Suprapubic skin (tissue), 4 donors: ENCODE data around the gene SVIL. TPM values are rescaled to one million over a fixed set of nuclear protein-coding genes. Genes with fewer than 3 reads are reported as not detected.

Experiments used
- DNase-seq, 2 donors: peaks; one replicate each; pipeline ENCODE4 v3.0.0-alpha.2; 2019; ENCODE audit warnings: low spot score in 2 of 2
- H3K27ac ChIP-seq: fragments of 200-600 bp; sonication (generic); one replicate; pipeline ENCODE4 v1.5.1; 2019
- H3K27me3 ChIP-seq: fragments of 200-600 bp; sonication (generic); one replicate; pipeline ENCODE4 v1.5.1; 2019
- H3K36me3 ChIP-seq: fragments of 200-600 bp; sonication (generic); one replicate; pipeline ENCODE4 v1.5.1; 2019
- H3K4me1 ChIP-seq: fragments of 200-600 bp; sonication (generic); one replicate; pipeline ENCODE4 v1.5.1; 2019
- H3K4me3 ChIP-seq: fragments of 200-600 bp; sonication (generic); one replicate; pipeline ENCODE4 v1.5.1; 2019; ENCODE audit warnings: mild to moderate bottlenecking
- H3K9me3 ChIP-seq: fragments of 200-600 bp; sonication (generic); one replicate; pipeline ENCODE4 v1.5.1; 2019
- EP300 ChIP-seq: sonication (generic); formaldehyde crosslinking; IDR thresholded peaks from one replicate; pipeline ENCODE4 v1.6.1; 2017; ENCODE audit warnings: antibody characterized with exemption
- POLR2A ChIP-seq, 2 donors: fragments of 450-650 bp; IDR thresholded peaks; one replicate each; pipeline ENCODE4 v1.6.1; 2017; ENCODE audit warnings: antibody characterized with exemption in 2 of 2, mild to moderate bottlenecking in 2 of 2, moderate library complexity in 2 of 2
- POLR2AphosphoS5 ChIP-seq, 3 donors: sonication (generic); formaldehyde crosslinking; IDR thresholded peaks; one replicate each; pipeline ENCODE4 v1.6.1; 2017; ENCODE audit warnings: antibody characterized with exemption in 3 of 3
- WGBS: methylation state at CpG from one replicate; pipeline ENCODE4 v1.1.5; 2018; 5-methylcytosine and 5-hydroxymethylcytosine counted together
- total RNA-seq, 4 donors: library from RNA; depleted of rRNA; stranded (reverse); fragments of >200 nt; gene quantifications; one replicate each; pipeline ENCODE4 v1.1.0, GENCODE V29; 2016
- TF ChIP-seq, protein P1 (sequence below), 2 donors: fragments of 200-600 bp in 1 of 2; fragments of 450-650 bp in 1 of 2; sonication (generic) in 1 of 2; IDR thresholded peaks; one replicate each; pipeline ENCODE4 v1.5.1; 2016 to 2019; ENCODE audit warnings: antibody characterized with exemption in 2 of 2, mild to moderate bottlenecking in 1 of 2, moderate library complexity in 1 of 2

Gene SVIL
- total RNA-seq, 4 donors from 2014 or later, result 52.9 to 129 (median 72.1) TPM

DNA sequence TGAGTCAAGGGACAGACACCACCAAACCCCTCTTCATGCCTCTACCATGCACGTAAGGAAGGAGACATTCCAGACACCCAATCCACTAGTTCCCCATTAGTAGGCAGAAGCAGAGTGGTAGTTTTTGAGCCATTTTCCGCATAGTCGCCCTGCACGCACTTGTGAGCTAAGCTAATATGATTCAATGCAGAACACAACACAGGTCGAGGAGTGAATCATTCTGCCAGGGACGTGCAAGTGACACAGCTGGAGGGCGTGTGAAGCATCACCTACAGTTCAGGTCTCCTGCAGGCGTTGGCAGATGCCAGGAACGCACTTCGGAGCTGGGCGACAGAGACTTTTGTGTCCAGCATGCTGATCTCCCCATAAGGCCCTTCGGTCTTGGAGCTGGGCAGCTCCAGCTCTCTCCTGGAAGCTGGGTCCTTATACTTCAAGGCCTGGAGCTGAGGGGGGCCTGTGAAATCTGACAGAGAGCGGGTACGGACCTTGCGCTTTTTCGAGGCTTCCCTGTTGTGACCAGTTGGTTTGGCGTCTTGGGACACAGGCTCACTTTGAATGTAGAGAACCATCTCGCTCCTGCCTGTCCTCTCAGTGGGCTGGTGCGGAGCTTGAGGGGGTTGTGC lies 102.4 kb downstream of the SVIL start:
- H3K36me3 ChIP-seq, result peaks cover 32% of the 10 kb centered on the region
- no peak for TF ChIP-seq POLR2A (IDR thresholded peaks at IDR 0.05)
- TF ChIP-seq, protein P1, sequence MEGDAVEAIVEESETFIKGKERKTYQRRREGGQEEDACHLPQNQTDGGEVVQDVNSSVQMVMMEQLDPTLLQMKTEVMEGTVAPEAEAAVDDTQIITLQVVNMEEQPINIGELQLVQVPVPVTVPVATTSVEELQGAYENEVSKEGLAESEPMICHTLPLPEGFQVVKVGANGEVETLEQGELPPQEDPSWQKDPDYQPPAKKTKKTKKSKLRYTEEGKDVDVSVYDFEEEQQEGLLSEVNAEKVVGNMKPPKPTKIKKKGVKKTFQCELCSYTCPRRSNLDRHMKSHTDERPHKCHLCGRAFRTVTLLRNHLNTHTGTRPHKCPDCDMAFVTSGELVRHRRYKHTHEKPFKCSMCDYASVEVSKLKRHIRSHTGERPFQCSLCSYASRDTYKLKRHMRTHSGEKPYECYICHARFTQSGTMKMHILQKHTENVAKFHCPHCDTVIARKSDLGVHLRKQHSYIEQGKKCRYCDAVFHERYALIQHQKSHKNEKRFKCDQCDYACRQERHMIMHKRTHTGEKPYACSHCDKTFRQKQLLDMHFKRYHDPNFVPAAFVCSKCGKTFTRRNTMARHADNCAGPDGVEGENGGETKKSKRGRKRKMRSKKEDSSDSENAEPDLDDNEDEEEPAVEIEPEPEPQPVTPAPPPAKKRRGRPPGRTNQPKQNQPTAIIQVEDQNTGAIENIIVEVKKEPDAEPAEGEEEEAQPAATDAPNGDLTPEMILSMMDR (IDR thresholded peaks at IDR 0.05), result no peak
- TF ChIP-seq POLR2AphosphoS5 (IDR thresholded peaks at IDR 0.05), result no peak
- TF ChIP-seq EP300, result no peak
- WGBS, result 93% methylated on average over 14 of the region's 19 CpGs

DNA sequence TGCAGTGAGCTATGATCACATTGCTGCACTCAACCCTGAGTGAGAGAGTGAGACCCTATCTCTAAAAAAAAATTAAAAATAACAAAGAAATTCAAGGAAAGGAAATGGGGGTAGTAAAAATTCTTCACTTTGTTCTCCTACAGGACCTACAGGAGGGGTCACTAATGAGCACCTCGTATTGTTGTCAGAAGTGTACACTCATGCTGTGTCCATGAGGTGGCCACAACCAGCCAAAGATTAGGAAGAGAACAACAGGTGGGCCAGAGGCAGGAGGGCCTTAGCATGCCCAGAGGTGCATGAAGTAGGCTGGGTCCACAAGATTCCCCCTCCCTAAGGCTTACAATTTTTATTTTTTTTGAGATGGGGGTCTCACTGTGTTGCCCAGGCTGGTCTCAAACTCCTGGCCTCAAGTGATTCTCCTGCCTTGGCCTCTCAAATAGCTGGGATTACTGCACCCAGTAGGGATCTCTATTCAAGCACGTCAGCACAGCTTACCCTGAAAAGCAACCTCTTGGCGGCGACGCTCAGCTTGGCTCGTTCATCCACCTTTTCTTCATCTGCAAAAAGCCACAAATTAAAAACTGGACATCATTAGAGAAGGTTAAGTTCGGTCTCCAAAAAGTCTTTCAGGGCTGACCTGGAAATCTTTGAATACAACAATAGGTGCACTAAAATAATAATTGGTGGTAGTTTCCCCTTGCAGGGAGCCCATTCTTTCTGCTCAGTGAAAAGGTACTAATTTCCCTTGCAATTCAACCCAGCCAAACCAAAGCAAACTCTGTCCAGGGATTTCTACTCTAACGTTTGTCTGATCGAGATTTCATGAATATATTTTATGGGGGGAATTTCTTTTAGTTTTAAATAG lies 104.4 kb downstream of the SVIL start:
- TF ChIP-seq, protein P1 (IDR thresholded peaks at IDR 0.05), result no peak
- no peak for TF ChIP-seq EP300
- no peak for TF ChIP-seq POLR2AphosphoS5 (IDR thresholded peaks at IDR 0.05)
- no peak for TF ChIP-seq POLR2A (IDR thresholded peaks at IDR 0.05)
- WGBS, result 84% methylated on average over 9 of the region's 9 CpGs
- H3K27ac ChIP-seq, result no peak overlapping the region
- DNase-seq, result no peak
- peaks cover 50% of the 10 kb centered on the region for H3K36me3 ChIP-seq
- peaks cover 7% of the 10 kb centered on the region for H3K4me1 ChIP-seq
- no peaks in the 10 kb centered on the region for H3K27me3 ChIP-seq
- H3K9me3 ChIP-seq, result no peaks in the 10 kb centered on the region
- H3K4me3 ChIP-seq, result no peak overlapping the region

More for the DNA sequence above, 102.4 kb downstream of the SVIL start:
- Histone ChIP-seq H3K4me1 (peaks cover 14% of the 10 kb centered on the region), H3K4me3 (no peak overlapping the region), H3K9me3 (no peaks in the 10 kb centered on the region), H3K27ac (no peak overlapping the region), H3K27me3 (no peaks in the 10 kb centered on the region)
- no peak for DNase-seq

DNA sequence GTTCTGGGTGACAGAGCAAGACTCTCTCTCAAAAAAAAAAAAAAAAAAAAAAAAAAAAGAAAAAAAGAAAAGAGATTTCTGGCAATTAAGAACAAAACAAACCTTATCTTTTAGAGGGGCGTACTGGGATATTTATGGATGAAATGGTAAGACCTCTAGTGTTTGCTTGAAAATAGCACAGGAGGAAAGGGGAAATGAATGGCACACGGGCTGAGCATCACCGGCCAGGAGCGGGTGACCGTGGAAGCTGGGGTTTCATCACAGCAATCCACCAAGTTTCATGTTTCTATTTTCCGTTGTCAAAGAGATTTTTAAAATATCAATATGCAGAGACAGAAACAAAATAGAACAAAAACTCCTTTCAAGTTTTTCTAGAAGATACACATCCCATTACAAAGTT lies 105.6 kb downstream of the SVIL start:
- H3K4me3 ChIP-seq, result no peak overlapping the region
- no peaks in the 10 kb centered on the region for H3K4me1 ChIP-seq
- H3K27ac ChIP-seq, result no peak overlapping the region
- peaks cover 61% of the 10 kb centered on the region for H3K36me3 ChIP-seq
- TF ChIP-seq POLR2A (IDR thresholded peaks at IDR 0.05) (no peak), POLR2AphosphoS5 (IDR thresholded peaks at IDR 0.05) (no peak), EP300 (no peak)
- TF ChIP-seq, protein P1 (IDR thresholded peaks at IDR 0.05), result no peak
- no peaks in the 10 kb centered on the region for H3K9me3 ChIP-seq
- no peak for DNase-seq
- no peaks in the 10 kb centered on the region for H3K27me3 ChIP-seq
- 91% methylated on average over 6 of the region's 6 CpGs for whole genome bisulfite sequencing

DNA sequence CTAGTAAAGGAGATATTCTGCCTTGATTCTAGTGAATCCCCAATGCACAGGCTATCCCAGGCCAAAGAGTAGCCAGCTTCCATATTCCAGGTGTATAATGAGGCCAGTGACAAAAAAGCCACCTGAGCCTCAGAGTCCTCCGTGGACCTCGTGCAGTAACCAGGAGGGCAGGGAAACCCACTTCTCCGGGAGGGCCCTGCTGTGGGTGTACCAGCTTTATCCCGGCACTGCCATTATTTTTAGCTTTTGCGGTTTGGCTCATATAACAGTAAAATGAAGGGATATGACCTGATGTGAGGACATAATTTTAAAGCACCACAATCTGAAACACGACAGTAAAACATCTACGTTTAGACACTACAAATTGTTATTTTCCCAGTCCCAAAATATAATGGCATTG lies 109.0 kb downstream of the SVIL start:
- H3K4me1 ChIP-seq, result no peaks in the 10 kb centered on the region
- H3K27me3 ChIP-seq, result no peaks in the 10 kb centered on the region
- H3K27ac ChIP-seq, result no peak overlapping the region
- no peak for TF ChIP-seq POLR2AphosphoS5 (IDR thresholded peaks at IDR 0.05)
- WGBS, result 89% methylated on average over 7 of the region's 7 CpGs
- H3K4me3 ChIP-seq, result no peak overlapping the region
- H3K36me3 ChIP-seq, result peaks cover 87% of the 10 kb centered on the region
- no peak for DNase-seq
- no peaks in the 10 kb centered on the region for H3K9me3 ChIP-seq

DNA sequence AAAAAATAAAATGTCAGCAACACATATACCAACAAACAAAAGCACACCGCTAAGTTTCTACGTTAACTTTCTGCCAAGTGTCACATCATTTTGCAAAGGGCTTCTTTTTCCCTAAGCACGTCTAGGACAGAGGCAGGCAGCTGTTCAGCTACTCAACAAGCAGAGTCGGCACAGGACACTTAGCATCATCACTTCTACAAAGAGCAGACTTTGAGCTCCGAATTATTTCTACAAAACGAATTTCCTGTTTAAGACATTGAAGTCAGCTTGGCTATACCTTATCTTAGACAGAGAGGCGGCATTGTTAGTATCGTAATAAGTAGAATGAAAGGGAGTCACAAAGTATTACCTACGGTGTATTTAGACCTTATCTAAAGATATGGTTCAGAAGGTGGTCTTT lies 110.1 kb downstream of the SVIL start:
- Histone ChIP-seq H3K36me3 (peaks cover 89% of the 10 kb centered on the region), H3K4me1 (no peaks in the 10 kb centered on the region), H3K9me3 (no peaks in the 10 kb centered on the region), H3K4me3 (no peak overlapping the region), H3K27me3 (no peaks in the 10 kb centered on the region), H3K27ac (no peak overlapping the region)
- TF ChIP-seq POLR2AphosphoS5 (IDR thresholded peaks at IDR 0.05) (no peak), EP300 (no peak), POLR2A (IDR thresholded peaks at IDR 0.05) (no peak)
- TF ChIP-seq, protein P1 (IDR thresholded peaks at IDR 0.05), result no peak
- WGBS, result 90% methylated on average over 9 of the region's 9 CpGs
- DNase-seq, result no peak
